MM.1S (cell line): ENCODE data around the gene POLR2H.

Experiments
- DNase-seq: peaks from one replicate; pipeline ENCODE4 v3.0.0-alpha.2; 2015
- H2AFZ ChIP-seq: fragments of 300-600 bp; sonication (generic); 2 replicates; pipeline ENCODE4 v1.6.0; 2016; ENCODE audit warnings: antibody characterized with exemption, low read length
- H3F3A ChIP-seq: fragments of 300-600 bp; sonication (generic); 2 replicates; pipeline ENCODE4 v1.6.1; 2016; ENCODE audit warnings: mild to moderate bottlenecking, antibody characterized with exemption, low read length, moderate library complexity, mixed read lengths; ENCODE audit not compliant: insufficient read depth
- H3K27ac ChIP-seq: fragments of 300-600 bp; sonication (generic); 2 replicates; pipeline ENCODE4 v1.5.1; 2016; ENCODE audit warnings: mild to moderate bottlenecking, low read length
- H3K27me3 ChIP-seq: fragments of 300-600 bp; sonication (generic); replicated peaks from 2 replicates; pipeline ENCODE4 v1.6.0; 2016; ENCODE audit warnings: low read length; ENCODE audit not compliant: insufficient read depth
- H3K36me3 ChIP-seq: fragments of 300-600 bp; sonication (generic); replicated peaks from 2 replicates; pipeline ENCODE4 v1.6.1; 2016; ENCODE audit warnings: mild to moderate bottlenecking, low read length, mixed read lengths; ENCODE audit not compliant: insufficient read depth
- H3K4me1 ChIP-seq: fragments of 300-600 bp; sonication (generic); 2 replicates; pipeline ENCODE4 v1.6.1; 2016; ENCODE audit warnings: low read length, mixed read lengths
- H3K4me2 ChIP-seq: fragments of 300-600 bp; sonication (generic); 2 replicates; pipeline ENCODE4 v1.6.0; 2016; ENCODE audit warnings: low read depth, low read length
- H3K4me3 ChIP-seq: fragments of 300-600 bp; sonication (generic); 2 replicates; pipeline ENCODE4 v1.5.1; 2016; ENCODE audit warnings: low read length, mixed read lengths
- H3K79me2 ChIP-seq: fragments of 300-600 bp; sonication (generic); 2 replicates; pipeline ENCODE4 v1.6.1; 2016; ENCODE audit warnings: mixed run types, low read length, mixed read lengths
- H3K9ac ChIP-seq: fragments of 300-600 bp; sonication (generic); 2 replicates; pipeline ENCODE4 v1.6.1; 2016; ENCODE audit warnings: low read length, mixed read lengths
- H3K9me2 ChIP-seq: fragments of 300-600 bp; sonication (generic); replicated peaks from 2 replicates; pipeline ENCODE4 v1.6.1; 2016; ENCODE audit warnings: mild to moderate bottlenecking, low read length, mixed read lengths; ENCODE audit not compliant: insufficient read depth
- H3K9me3 ChIP-seq: fragments of 300-600 bp; sonication (generic); replicated peaks from 2 replicates; pipeline ENCODE4 v1.6.1; 2016; ENCODE audit warnings: mild to moderate bottlenecking, low read length, mixed read lengths; ENCODE audit not compliant: insufficient read depth
- H4K20me1 ChIP-seq: fragments of 300-600 bp; sonication (generic); 2 replicates; pipeline ENCODE4 v1.6.1; 2016; ENCODE audit warnings: mild to moderate bottlenecking, low read length, moderate library complexity, mixed read lengths; ENCODE audit not compliant: insufficient read depth
- CTCF ChIP-seq: fragments of 300-600 bp; sonication (generic); IDR thresholded peaks from 2 replicates; pipeline ENCODE4 v1.5.1; 2016; ENCODE audit warnings: antibody characterized with exemption, low read length, mixed read lengths
- EZH2 ChIP-seq: fragments of 300-600 bp; sonication (generic); optimal IDR thresholded peaks from 2 replicates; pipeline ENCODE3; 2017; ENCODE audit warnings: low read depth, mild to moderate bottlenecking, antibody characterized with exemption, low read length, mixed read lengths
- EZH2phosphoT487 ChIP-seq: fragments of 300-600 bp; sonication (generic); IDR thresholded peaks from 2 replicates; pipeline ENCODE4 v1.6.1; 2018; ENCODE audit warnings: antibody characterized with exemption, low read length

The POLR2H gene

GRCh38 chr3:184395320-184395660 is 33.8 kb downstream of the POLR2H start:
- Histone ChIP-seq H2AFZ (no peak overlapping the region), H3K9me3 (no peaks in the 10 kb centered on the region), H3K27me3 (peaks cover 11% of the 10 kb centered on the region; the same call in 1 of the 2 replicates), H3F3A (no peaks in the 10 kb centered on the region), H3K27ac (no peak overlapping the region), H3K4me1 (no peaks in the 10 kb centered on the region), H3K9ac (no peak overlapping the region), H4K20me1 (no peaks in the 10 kb centered on the region), H3K79me2 (no peaks in the 10 kb centered on the region), H3K9me2 (no peaks in the 10 kb centered on the region), H3K4me3 (no peak overlapping the region), H3K36me3 (no peaks in the 10 kb centered on the region), H3K4me2 (no peak overlapping the region)
- no peak for DNase-seq
- TF ChIP-seq EZH2phosphoT487 (no peak), EZH2 (no peak), CTCF (no peak)

- Histone ChIP-seq H3K27me3 (0 out of 2 replicates have a peak, but pooled peaks cover 11% of the 10 kb centered on the region), H2AFZ (no peak overlapping the region), H3K9me2 (no peaks in the 10 kb centered on the region), H3K4me1 (no peaks in the 10 kb centered on the region), H3K79me2 (no peaks in the 10 kb centered on the region), H3K9ac (no peak overlapping the region), H3K36me3 (no peaks in the 10 kb centered on the region), H3F3A (no peaks in the 10 kb centered on the region), H3K9me3 (no peaks in the 10 kb centered on the region), H4K20me1 (no peaks in the 10 kb centered on the region), H3K27ac (no peak overlapping the region), H3K4me3 (no peak overlapping the region), H3K4me2 (no peak overlapping the region)
- no peak for TF ChIP-seq EZH2phosphoT487
- no peak for TF ChIP-seq CTCF
- no peak for TF ChIP-seq EZH2
- DNase-seq, result no peak
Measured at GRCh38 chr3:184399410-184399809, 37.9 kb downstream of the POLR2H start.

GRCh38 chr3:184405075-184406030 is 43.8 kb downstream of the POLR2H start:
- no peak for DNase-seq
- Histone ChIP-seq H3K9ac (no peak overlapping the region), H3K79me2 (no peaks in the 10 kb centered on the region), H3K27me3 (0 out of 2 replicates have a peak, but pooled peaks cover 3% of the 10 kb centered on the region), H3K4me1 (no peaks in the 10 kb centered on the region), H3K4me3 (no peak overlapping the region), H3K27ac (no peak overlapping the region), H3K36me3 (no peaks in the 10 kb centered on the region), H3F3A (no peaks in the 10 kb centered on the region), H3K4me2 (no peak overlapping the region), H3K9me2 (no peaks in the 10 kb centered on the region), H4K20me1 (no peaks in the 10 kb centered on the region), H2AFZ (no peak overlapping the region), H3K9me3 (no peaks in the 10 kb centered on the region)
- no peak for TF ChIP-seq CTCF
